Diencephalon (tissue), 1 donor: ENCODE results near the gene PRSS57. TPM values are rescaled to one million over a fixed set of nuclear protein-coding genes. Genes with fewer than 3 reads are reported as not detected.

ENCODE experiments used
- total RNA-seq: library from RNA; depleted of rRNA; stranded (reverse); fragments of >200 nt; gene quantifications from one replicate; pipeline ENCODE4 v1.2.3, GENCODE V29; 2014

Gene PRSS57
- not detected for total RNA-seq

DNA sequence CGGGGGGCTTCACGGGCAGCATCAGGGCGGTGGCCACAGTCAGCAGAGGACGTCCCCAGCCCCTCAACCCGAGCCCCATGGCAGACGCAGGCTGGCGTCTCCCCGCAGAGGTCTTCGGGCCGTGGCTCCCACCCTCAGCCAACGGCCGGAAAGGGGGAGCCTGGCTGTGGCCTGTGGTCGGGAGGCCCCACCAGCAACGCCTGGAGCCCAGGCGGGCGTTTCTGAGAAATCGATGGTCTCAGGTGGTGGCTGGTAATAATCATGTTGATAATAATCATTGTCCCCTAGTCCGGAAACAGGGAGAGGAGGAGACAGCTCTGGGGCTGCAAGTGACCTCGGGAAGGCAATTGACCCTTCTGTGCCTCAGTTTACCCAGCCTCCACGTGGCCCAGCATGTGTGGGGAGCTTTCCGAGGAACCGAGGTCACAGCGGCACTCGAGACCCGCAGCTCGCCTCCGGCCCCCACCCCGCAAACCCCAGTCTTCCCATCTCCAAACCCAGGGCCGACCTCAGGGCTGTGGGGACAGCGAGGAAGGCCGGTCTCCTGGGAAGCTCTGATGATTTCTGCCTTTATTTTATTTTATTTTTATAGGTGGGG is at the start of gene PRSS57:
PRSS57 (minus strand) TSS at position 101 of the 598 bp plus-strand sequence; CDS start at position 79, 22 bp downstream.

DNA sequence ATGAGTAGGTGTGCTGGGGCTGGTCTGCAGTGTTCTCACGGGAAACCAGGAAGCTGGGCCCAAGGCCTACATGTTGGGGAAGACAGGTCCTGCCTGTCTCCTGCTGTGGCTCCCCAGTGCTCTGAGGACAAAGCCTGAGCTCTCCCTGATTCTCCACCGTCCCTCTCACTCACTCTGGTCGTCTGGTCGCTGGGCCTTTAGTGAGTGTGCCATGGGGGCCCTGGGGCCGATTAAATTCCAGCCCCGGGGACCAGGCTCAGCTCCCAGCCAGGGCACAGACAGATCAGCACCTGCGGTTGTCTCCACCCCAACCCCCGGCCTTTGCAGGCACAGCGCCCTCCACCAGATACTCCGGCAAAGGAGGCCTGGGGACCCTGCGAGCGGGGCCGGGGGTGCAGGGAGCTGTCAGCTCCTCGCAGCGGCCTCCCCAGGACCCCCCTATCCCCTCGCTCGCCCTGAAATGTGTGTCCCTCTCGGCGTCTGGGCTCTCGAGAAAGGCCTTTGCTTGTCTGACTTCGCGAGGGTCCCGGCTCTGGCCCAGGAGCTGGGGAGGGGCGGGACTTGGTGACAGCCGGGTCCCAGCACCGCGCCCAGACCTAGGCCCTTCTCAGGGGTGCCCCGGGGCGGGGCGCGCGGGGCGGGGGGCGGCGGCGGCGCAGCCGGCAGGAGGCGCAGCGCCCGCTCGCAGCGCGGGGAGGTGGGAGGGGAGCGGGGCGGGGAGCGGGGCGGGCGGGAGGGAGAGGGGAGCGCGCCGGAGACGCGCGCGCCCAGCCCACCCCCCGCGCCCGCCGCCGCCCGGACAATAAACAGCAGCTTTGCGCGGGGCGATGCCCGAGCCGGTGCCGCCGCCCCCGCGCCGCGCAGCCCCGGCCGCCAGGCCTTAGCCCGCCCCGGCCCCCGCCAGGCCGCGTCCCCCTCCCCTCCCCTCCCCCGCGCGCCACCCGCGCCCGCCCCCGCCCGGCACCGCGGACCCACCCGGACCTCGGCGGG is 13.2 kb upstream of the PRSS57 start, which contains the start of gene PALM:
PALM (plus strand) TSS at position 782 of the 990 bp plus-strand sequence. CDS start 212 bp downstream, outside the sequence.

DNA sequence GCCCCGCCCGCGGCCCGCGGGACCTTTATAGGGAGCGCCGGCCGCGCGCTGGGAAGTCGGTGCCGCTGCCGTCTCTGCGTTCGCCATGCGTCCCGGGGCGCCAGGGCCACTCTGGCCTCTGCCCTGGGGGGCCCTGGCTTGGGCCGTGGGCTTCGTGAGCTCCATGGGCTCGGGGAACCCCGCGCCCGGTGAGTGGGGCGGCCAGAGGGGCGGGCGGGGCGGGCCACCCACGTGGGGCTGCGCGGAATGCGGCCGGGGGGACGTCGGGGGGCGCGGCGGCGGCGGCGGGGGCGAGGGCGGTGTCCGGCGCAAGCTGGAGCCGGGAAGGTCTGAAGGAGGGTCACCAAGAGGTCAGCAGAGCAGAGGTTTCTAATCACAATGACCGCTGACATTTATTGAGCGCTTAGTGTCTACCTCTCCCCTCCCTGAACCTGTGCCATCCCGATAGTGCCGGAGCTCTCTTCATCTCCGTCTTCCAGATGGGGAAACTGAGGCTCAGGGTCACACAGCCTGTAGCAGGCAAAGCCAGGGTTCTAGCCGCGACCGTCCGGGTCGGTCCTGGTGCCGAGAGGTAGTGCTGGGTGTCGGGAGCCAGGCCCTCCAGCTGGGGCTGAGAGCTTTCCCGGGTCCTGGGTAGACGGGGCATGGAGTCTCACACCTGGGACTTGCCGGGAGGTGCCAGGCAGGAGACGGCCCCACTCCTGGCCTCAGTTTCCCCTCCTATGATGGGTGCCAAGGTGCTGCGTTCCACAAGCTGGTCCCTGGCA is 18.7 kb downstream of the PRSS57 start, which contains the start of gene FSTL3:
FSTL3 (plus strand) TSS at position 54 of the 767 bp plus-strand sequence; CDS start at position 86, 32 bp downstream.

DNA sequence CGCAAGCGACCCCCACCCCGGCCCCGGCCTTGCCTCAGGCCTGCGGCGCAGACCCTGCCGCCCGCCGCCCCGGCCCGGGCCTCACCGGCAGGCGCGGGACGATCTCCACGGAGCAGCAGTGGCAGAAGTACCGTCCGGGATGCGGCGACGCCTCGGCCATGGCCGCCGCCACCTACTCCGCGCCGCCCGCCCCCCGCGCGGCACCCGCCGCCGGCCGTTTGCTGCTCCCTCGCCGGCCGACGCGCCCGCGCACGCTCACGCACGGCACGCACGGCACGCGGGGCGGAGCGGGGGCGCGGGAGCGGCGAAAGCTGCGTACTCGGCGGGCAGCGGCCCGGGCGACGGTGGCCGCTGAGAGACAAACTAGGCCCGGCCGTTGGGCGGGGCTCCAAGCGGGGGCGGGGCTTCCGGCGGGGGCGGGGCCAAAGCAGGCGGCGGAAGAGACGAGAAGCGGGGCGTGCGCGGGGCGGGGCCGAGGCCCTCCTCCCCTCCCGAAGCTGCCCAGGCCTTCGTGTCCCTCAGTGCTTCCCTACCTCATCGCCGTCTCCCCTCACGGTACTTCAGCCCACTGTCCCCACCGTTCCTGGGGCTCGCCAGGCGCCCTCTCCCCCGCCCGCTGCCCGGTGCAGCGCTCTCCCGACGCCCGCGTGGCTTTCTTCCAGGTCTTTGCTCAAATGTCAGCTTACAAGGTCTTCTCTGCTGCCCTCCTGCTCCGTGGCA is 32.1 kb downstream of the PRSS57 start, which contains the start of gene RNF126:
RNF126 (minus strand) TSS at position 253 of the 720 bp plus-strand sequence; CDS start at position 160, 93 bp downstream.

DNA sequence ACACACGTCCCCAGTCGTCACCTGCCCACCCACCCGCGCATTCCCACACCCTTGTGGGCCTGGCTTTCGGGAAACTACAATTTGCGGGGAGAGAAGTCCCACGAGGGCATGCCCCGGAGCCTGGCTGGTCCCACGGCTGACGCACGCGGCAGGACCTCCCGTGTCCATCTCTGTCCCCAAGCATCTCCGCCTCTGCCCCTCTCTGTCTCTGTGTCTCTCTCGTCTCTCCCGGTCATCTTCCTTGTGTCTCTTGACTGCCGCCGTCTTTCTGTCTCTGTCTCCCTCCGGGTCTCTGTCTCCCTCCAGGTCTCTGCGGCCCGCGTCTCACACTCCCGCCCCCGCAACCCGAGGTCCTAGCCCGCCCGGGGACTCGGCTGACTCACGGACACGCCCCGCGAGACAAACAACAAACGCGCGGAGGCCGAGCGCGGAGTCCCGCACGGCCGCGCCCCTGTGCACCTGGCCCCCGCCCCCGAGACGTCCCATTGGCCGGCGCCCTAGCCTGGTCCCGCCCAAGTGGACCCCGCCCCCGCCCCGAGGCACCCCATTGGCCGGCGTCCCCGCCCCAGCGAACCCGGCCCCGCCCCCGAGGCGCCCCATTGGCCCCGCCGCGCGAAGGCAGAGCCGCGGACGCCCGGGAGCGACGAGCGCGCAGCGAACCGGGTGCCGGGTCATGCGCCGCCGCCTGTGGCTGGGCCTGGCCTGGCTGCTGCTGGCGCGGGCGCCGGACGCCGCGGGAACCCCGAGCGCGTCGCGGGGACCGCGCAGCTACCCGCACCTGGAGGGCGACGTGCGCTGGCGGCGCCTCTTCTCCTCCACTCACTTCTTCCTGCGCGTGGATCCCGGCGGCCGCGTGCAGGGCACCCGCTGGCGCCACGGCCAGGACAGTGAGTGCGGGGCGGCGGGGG is 55.7 kb downstream of the PRSS57 start, which contains the start of gene FGF22:
FGF22 (plus strand) TSS at position 627 of the 908 bp plus-strand sequence; CDS start at position 674, 47 bp downstream.

Other genes with a start within 250 kb of the PRSS57 start
- gene SHC2, start 234.4 kb downstream of the PRSS57 start, total RNA-seq, result 21.0 TPM
- gene MADCAM1, start 199.0 kb downstream of the PRSS57 start, total RNA-seq, result 2.8 TPM
- 24.7 TPM for gene TPGS1, start 188.0 kb downstream of the PRSS57 start, total RNA-seq
- gene CDC34, start 163.7 kb downstream of the PRSS57 start, total RNA-seq, result 56.1 TPM
- not detected for gene GZMM, start 151.4 kb downstream of the PRSS57 start, total RNA-seq
- 151 TPM for gene BSG, start 122.9 kb downstream of the PRSS57 start, total RNA-seq
- 27.9 TPM for gene HCN2, start 105.6 kb downstream of the PRSS57 start, total RNA-seq
- gene POLRMT, start 61.9 kb downstream of the PRSS57 start, total RNA-seq, result 19.4 TPM
- gene FGF22, start 55.6 kb downstream of the PRSS57 start, total RNA-seq, result 0.69 TPM
- 20.3 TPM for gene RNF126, start 32.2 kb downstream of the PRSS57 start, total RNA-seq
- 7.2 TPM for gene FSTL3, start 19.1 kb downstream of the PRSS57 start, total RNA-seq
- 101 TPM for gene PALM, start 13.5 kb upstream of the PRSS57 start, total RNA-seq
- 0.23 TPM for gene MISP, start 55.7 kb upstream of the PRSS57 start, total RNA-seq
- gene PTBP1, start 102.0 kb upstream of the PRSS57 start, total RNA-seq, result 35.5 TPM
- gene PLPPR3, start 126.5 kb upstream of the PRSS57 start, total RNA-seq, result 125 TPM
- 0.46 TPM for gene AZU1, start 132.4 kb upstream of the PRSS57 start, total RNA-seq
- 1.8 TPM for gene PRTN3, start 145.5 kb upstream of the PRSS57 start, total RNA-seq
- 0.69 TPM for gene ELANE, start 156.9 kb upstream of the PRSS57 start, total RNA-seq
- gene CFD, start 164.2 kb upstream of the PRSS57 start, total RNA-seq, result 1.6 TPM
- gene MED16, start 197.7 kb upstream of the PRSS57 start, total RNA-seq, result 27.5 TPM
- gene RNU6-9, start 198.0 kb upstream of the PRSS57 start, total RNA-seq, result not detected
- gene R3HDM4, start 217.8 kb upstream of the PRSS57 start, total RNA-seq, result 40.1 TPM
- 2.3 TPM for gene KISS1R, start 221.9 kb upstream of the PRSS57 start, total RNA-seq
- 7.6 TPM for gene ARID3A, start 230.6 kb upstream of the PRSS57 start, total RNA-seq